HG03039 (cell line): ENCODE results near the gene PTCSC3.

Experiments used
- ATAC-seq: cut with Tn5 transposase; IDR thresholded peaks from one replicate; pipeline ENCODE4 v1.9.1; 2021; ENCODE audit warnings: mild to moderate bottlenecking, moderate library complexity; ENCODE audit not compliant: unreplicated experiment

PTCSC3 gene

DNA sequence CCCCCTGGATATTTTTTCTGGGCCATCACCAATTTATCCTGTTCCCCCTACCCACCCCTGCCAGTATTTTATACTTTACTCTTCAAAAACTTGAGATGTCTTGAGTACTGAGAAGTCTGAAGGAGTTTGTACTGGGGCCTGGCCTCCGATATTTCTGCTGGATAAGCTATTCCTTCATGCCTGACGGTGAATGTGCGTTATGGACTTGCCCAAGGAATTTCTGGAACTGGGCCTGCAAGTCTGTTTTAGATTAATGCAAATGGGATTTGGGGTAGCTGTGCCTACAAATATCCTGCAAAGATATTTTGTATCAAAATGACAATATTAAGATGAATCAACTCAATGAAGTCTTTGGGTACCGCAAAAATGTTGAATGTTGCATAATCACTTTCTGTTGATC lies at the start of gene PTCSC3:
Gene PTCSC3 (minus strand): TSS at position 199 of the 400 bp plus-strand sequence.
- ATAC-seq = no peak

DNA sequence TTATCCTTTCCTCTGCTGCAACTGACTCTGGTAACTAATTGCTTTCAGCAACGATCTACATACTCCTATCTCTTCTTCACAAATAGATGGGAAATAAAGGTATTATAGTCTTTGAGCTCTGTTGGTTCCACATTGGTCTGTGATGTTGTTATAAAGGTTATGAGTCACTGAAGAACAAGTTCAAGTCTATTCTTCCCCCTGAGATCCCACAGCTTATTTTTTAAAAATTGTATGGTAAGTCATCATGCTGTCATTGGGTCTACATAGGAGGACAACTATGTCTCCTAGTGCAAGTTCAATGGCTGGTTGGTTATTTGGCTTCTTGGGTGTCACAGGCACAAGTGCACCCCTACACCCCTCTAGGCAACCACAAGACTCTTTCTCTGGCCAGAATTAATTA lies 49.6 kb upstream of the PTCSC3 start:
- ATAC-seq = no peak

GRCh38 chr14:36224176-36224575 lies 47.7 kb upstream of the PTCSC3 start:
- no peak for ATAC-seq

- no peak for ATAC-seq
Observed at GRCh38 chr14:36223558-36223957, 47.0 kb upstream of the PTCSC3 start.

DNA sequence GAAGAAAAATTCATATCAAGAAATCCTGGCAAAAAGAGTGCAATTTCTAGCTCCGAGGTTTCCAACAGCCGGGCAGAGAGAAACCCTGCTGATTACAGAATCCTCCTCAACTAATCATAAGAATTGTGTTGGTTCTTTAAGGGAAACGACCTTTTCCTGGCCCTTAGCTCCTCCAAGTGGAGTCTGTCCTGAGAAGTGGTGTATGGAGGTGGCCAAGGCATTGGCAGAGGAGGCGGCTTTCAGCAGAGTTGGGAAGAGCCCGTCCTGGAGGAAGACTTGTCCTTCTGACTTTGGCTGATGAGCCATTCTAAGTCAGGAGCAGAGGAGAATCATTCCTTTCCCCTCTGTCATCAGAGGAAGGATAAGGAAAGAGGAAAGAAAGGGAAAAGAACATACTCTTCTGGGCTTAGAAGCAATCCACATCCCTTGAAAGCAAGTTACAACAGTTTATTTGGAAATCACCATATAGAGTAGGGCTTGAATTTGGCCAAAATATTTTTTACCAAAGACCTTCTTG lies 46.5 kb upstream of the PTCSC3 start:
- ATAC-seq = no peak

DNA sequence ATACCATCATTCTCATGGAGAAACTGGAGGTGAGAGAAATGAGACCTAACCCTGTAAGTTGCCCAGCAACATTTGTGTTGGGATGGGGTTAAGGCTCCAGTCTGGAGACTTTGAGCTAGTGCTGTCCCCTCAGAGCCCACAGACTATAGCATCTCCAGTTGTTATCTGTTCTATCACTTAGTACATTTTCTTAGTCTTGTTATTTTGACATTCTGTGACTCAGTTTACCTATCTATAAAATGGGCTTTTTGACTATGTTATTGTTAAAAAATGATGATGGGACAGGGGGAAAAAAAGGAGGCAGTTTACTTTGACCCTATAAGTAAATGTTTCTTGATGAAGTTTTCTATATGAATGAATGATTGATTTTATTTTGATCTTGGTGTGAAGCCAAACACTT lies 45.8 kb upstream of the PTCSC3 start:
- ATAC-seq = no peak

DNA sequence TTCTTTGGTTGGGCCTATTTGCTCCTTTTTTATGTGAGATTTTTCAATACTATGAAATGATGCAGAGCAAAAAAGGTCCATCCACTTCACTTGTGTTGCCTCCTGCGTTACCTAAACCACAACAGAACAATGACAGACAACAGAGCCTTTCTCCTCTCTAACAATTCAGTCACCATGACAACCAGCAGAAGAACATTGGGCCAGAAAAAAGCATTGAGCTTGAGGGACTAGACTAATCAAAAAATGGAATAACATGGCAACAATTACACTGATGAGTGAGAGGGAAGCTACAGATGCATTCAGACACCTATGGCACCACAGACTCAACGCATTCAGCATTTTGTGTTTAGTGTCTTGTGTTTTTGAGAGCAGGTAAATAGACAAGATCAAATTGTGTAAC lies 44.6 kb upstream of the PTCSC3 start:
- ATAC-seq = no peak

DNA sequence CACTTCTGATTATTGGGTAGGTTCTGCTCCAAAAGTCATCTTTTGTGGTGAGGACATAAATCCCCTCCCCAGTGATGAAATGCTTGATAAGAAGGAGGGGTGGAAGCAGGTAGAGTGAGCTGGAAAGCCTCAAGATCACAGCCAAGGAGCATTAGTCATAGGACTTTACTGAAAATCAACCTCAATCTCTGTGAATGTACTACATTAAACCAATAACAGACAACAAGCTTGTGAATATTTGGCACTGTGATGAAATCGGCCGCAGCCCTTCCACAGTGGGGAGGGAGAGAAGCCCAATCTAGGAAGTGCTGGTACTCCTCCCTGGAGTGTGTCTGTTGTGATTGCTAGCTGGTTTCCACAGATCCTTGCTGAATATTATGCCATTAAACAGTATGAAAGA lies 41.2 kb upstream of the PTCSC3 start:
- ATAC-seq = no peak

DNA sequence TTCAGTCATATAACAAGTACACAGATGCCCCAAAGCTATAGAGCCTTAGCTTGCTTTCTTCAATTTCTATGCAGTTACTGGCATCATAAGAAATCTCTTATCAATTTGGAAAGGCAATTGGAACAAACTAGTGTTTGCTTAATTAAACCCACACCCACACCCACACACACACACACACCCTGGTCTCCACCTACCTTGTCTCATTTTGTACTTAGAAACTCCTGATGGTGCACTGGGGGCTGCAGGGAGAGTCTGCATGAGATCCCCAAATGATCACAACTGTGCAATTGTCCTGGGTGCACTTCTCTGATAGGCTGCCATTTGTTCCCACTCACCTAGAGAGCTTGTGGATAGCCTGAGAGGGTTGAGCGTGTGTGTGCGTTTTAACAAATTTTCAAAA lies 40.5 kb upstream of the PTCSC3 start:
- ATAC-seq = no peak

DNA sequence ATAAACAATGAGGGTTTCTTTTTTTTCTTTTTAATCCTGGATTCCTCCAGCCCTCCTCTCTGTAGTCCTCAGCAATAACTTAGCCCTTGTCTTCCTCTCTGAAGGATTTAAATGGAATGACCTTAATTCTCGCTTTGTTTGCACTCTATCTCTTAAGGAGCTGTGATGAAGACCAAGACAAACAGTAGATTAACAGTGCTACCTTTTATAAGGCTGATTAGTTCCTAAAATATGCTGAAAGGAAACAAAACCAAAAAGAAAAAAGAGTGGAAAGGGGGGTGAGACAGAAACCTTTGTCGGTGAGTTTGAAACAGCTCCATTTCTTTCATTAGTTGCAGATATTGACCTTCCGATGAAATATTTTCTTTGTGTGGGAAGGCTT lies 38.7 kb upstream of the PTCSC3 start:
- no peak for ATAC-seq

DNA sequence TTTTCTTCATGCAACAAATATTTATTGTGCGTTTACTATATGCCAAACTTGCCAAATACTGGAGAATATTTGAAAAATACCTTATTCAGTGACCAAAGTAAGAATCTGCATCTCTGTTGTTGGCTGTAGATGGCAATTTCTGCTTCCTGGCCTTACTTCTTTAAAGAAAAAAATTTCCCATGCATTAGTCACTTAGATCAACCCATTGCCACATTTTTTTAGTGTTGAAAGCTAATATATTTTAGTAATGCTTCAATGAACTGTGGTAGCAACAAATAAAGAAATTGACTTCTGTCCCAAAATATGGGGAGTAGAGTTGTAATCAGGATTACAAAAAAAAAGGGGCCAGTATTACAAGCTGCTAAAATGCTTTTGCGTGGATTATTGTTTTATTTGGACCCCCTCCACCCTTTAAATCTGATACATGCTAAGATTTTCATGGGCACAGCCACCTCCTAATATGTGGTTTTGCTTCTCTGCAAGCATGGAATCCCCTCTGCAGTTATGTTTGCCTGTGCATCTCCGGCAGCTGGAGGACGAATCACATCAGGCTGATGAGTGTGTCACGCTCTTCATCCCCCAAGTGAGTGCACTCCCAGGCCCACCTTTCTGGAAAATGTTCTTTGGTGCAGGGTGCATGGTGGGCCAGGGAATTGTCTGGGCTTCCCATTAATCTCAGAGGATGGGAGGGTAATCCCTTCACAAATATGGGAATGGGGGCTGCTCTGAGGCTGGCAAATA lies 38.1 kb upstream of the PTCSC3 start:
- ATAC-seq = no peak

DNA sequence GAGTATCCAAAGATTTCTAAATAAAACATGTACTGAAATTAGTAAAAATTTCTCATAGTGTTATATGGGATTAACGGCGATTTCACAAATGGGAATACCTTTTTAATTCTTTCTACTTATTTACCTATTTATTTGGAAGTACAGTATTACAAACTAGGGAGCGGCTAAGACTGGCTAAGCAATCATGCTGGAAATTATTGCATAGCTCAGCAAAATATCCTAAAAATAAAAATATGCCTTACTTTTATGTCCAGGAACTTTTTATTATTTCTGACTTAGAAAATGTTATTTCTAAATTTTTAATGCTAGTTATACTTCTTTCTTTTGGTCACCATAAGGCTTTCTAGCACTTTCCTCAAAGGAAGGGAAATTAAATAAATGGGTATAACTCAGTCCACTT lies 36.5 kb upstream of the PTCSC3 start:
- no peak for ATAC-seq

- no peak for ATAC-seq
Observed at GRCh38 chr14:36212577-36212976, 36.1 kb upstream of the PTCSC3 start.

GRCh38 chr14:36208690-36209278 lies 32.3 kb upstream of the PTCSC3 start:
- ATAC-seq = no peak

DNA sequence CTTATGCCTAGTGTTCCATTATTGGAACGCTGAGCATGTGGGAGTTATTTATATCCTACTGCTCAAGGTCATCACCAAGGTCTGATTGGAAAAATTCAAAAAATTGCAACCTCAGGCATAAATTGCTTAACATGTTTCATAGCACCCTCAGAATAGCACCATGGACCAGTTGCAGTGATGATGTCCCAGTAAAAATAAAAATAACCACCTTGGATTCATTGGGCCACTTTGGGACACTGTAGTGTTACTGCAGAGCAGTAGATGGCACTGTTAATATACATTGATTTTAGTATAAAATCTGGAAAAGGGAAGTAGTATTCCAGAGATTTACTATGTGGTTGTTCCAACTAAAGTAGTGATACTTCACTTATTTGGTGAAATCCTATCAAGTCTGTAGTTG lies 31.0 kb upstream of the PTCSC3 start:
- no peak for ATAC-seq

DNA sequence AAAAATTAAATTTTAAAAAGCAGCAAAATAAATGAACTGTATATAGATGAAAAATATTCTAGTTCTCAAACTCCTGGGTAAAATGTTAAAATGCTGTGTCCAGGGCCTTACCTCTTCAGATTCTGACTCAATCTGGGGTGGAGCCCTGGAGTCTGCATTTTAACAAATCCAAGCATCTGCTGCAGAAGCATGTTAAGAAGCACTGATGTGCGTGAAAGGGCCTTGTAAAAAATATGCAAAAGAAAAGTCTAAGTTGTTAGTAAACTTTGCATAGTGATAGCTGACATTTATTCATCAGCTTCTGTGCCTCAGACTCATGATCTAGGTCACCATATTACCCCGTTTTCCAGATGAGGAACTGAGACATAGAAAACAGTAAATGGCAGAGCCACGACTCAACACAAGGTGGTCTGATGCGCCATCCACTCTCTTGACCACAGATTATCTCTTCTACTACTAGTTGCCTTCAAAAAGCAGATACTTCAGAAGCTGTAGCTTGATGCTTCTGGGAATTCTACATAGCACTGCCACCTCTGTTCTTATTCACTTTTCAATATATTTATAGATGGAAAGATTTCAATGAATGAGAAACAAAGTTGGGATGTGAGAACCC lies 28.0 kb upstream of the PTCSC3 start:
- ATAC-seq = no peak

GRCh38 chr14:36198378-36198777 lies 21.9 kb upstream of the PTCSC3 start:
- ATAC-seq = no peak

DNA sequence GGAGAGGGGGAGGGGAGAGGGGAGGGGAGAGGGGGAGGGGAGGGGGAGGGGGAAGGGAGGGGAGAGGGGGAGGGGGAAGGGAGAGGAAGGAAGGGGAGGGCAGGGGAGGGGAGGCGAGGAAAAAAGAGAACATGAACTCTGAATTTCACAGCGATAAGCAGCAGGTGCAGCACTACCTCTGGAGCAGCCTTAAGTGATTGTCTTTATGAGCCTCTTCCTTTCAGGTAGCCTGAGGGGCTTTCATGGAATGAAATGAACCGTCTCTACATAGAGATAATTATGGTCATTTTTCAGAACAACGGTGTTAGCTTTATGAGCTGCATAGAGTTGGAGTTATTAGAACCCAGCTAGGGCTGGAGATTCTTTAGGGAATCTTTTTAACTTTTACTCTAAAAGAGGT lies 18.1 kb upstream of the PTCSC3 start:
- no peak for ATAC-seq

GRCh38 chr14:36192530-36192929 lies 16.0 kb upstream of the PTCSC3 start:
- ATAC-seq = no peak

DNA sequence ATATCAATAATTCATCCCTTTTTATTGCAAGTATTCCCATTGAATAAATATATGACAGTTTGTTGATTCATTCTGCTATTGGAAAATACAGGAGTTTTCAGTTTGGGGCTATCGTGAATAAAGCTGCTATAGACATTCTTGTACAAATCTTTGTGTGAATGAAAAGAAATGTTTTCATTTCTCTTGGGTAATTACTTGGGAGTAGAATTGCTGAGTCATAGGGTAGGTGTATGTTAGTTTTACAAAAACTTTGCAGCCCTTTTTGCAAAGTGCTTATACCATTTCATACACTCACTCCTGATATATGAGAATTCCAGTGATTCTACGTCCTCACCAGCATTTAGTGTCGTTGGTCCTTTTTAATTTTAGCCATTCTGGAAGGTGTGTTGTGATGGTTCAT lies 6.9 kb upstream of the PTCSC3 start:
- no peak for ATAC-seq

GRCh38 chr14:36181417-36181816 lies 4.9 kb upstream of the PTCSC3 start:
- ATAC-seq = no peak

DNA sequence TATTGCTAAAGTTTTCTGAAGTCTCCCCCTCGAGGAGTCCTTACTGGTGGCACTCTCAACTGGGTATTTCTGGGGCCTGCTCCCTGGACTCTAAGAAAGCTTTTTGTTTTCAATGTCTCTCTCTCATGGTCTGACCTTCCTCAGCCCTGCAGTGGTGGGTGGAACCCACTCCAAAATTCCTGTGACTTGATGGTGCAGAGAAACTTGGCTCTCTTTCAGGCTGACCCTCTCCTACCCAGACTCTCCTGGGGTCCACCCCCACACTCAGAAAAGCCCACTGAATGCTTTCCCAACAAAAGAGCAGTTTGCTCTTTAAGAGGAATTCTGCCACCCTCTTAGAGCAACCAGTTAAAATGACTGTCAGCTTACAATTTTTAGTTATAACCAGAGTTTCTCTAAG lies 967 bp upstream of the PTCSC3 start:
- ATAC-seq = no peak
